ENCODE data around the gene YY2.
"Not testable (repeated sequence)": the region's sequence is repeated elsewhere in the genome, so short reads cannot be mapped to it uniquely, and the experiment has no call there.

YY2 gene

DNA sequence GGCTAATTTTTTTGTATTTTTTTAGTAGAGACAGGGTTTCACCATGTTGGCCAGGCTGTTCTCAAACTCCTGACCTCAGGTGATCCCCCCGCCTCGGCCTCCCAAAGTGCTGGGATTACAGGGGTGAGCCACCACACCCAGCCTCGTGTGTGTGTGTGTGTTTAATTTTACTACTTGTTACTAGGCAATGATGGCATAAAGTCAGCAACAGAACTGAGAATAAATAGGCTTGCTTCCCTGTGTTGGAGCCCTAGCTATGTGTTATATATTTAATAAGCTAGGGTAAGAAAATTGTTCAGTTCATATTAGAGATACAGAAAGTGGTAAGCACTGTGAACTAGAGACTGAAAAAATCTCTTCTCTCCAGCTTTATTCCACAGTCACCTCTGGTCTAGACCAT, 18.4 kb downstream of the YY2 start:
- not testable (repeated sequence) for DNase-seq (ENCODE audit: low read depth, low spot score)

DNA sequence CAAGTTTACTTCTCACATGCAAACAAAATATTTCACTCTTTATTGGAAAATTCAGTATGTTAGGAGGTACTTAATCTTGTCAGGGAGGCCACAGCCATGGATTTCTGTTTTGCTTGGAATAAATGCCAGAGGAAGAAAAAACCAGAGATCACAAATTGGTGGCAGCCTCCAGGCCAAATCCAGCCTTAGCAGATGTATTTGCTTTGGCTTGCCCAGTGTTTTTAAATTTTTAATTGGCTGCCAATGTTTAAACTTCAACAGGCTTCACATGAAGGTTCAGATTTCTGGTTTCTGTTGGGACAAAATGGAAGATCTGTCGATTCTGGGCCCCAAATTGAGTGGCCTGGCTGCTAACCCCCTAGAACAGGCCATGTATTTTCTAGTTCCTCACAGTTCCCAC, 19.2 kb downstream of the YY2 start:
- DNase-seq (ENCODE audit: low read depth, low spot score) = no peak

DNA sequence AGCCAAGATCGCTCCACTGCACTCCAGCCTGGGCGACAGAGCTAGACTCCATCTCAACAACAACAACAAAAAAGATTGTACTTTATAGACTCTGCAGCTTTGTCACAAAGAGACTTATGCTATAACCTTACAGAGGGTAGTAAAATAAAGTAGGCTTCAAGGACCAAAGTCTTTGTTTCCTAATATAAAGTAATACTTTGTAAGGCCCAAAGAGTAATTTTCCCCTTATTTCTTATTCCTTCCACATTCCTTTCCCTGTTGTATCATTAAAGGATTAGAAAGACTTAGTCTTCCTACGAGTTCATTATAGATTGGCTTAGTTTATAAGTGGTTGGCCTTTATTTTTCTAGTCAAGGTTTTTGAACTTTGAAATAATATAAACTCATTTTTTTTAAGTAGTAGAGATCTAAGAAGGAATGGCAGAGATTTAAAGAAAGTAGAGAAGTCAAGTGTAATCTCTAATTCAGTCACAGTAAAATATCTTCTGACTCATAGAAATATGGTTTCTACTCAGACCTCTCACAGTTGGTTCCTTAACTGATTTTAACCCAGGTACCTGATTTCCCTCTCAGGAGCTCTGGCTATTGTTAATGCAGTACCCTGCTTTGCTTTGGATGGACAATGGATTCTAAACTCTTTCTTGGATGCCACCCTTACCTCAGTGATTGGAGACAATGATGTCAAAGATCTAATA, 26.2 kb downstream of the YY2 start:
- DNase-seq (ENCODE audit: low read depth, low spot score) = no peak

DNA sequence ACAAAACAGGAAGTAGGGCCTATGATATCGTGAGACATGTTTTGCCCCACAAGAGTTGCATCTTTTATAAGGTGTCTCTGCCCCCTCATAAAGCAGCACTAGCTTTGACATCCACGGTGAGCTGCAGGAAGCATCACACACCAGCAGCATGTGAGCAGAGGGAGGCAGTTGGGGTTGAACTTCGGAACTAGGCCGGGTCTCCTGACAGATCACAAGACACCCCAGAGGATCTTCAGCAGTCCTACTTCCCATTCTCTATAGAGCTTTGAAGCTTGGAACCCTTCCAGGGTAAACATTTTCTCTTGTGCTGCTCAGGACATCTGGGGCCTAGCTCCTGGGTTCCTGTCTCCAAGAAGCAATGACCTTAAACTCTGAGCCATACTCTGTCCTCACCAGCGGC, 27.5 kb downstream of the YY2 start:
- DNase-seq (ENCODE audit: low read depth, low spot score) = no peak

DNA sequence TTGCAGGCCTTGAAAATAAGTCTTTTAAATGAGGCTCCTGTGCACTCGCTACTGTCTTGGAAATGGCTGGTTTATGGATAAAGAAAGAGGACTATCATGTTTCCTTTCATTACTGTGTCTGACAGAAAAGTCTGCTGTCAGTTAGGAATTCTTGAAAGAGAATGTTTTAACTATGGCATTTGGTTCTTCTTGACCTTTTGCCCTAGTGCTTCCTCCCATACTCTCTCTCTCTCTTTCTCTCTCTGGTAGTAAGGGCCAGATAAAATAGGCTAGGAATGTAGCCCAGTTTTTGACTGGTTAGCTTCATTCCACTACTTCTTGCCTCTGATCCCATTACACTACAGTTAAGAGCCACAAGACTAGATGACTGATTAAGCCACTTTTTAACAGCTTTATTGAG, 29.8 kb downstream of the YY2 start:
- DNase-seq (ENCODE audit: low read depth, low spot score) = no peak

DNA sequence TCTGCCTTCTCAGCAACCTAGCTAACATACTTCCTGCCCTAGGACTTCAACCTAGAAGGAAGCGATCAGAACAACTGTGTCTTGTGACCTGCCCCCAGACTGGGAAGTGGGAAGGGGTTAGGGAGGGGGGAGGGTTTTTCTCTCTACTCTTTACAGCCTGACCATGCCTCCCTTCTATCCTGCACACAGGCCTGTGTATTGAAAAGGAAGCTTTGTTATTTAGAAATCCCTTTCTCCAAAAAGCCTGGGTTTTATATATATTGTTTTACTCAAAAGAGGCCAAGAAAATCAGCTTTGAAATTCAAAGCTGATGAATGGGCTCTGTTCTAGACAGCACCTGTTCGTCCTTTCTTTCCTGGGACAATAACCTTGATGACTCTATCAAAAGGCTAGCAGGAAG, 49.5 kb downstream of the YY2 start:
- DNase-seq (ENCODE audit: low read depth, low spot score) = peak; percentile 3

DNA sequence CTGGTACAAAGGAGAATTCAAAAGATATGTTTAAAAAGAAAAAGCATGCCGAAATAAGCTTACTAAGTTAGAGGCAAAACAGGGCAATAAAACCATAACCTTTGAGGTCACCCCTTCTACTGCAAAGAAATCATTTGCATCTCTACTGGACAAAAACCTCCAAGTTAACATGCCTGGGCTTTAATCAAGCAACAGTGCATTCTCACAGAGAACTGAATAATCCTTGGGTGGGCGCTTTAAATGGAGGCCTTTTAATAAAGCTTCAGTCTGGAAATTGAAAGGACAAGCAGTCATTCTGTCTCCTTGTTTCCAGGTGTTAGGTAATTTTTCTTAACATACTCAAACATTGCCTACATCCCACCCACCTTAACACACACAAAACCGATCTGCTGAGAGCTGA, 50.2 kb downstream of the YY2 start:
- no peak for DNase-seq (ENCODE audit: low read depth, low spot score)

DNA sequence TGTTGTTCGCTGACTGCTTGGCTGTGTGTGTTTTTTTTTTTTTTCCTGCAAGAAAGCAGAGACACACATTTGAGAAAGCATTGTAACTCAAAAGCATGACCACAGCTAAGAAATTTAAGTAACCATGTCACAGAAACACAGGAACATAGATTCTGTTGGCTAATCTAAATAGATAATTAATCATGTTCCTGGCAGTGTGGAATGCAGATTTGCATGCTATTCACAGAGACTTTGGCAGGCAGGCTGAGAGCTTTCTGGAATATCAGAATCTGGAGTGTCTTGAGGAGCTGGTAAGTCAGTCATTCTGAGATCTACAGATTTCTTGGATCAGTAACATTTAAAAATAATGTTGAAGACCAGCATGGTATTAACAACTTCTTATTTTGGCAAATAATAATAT, 51.5 kb downstream of the YY2 start:
- DNase-seq (ENCODE audit: low read depth, low spot score) = no peak

All from iPS DF 19.7 (cell line).